IPS-18c (cell line): ENCODE results near the gene DRC7.

Experiments
- H3K4me3 ChIP-seq: 2 replicates; pipeline ENCODE4 v1.7.0; 2013; ENCODE audit warnings: low read depth, mild to moderate bottlenecking, low read length, moderate library complexity; ENCODE audit not compliant: insufficient read depth
- H3K9me3 ChIP-seq: one replicate; pipeline ENCODE4 v1.6.1; 2013; ENCODE audit warnings: mild to moderate bottlenecking, low read length, moderate library complexity; ENCODE audit not compliant: control insufficient read depth, insufficient read depth

The DRC7 gene

DNA sequence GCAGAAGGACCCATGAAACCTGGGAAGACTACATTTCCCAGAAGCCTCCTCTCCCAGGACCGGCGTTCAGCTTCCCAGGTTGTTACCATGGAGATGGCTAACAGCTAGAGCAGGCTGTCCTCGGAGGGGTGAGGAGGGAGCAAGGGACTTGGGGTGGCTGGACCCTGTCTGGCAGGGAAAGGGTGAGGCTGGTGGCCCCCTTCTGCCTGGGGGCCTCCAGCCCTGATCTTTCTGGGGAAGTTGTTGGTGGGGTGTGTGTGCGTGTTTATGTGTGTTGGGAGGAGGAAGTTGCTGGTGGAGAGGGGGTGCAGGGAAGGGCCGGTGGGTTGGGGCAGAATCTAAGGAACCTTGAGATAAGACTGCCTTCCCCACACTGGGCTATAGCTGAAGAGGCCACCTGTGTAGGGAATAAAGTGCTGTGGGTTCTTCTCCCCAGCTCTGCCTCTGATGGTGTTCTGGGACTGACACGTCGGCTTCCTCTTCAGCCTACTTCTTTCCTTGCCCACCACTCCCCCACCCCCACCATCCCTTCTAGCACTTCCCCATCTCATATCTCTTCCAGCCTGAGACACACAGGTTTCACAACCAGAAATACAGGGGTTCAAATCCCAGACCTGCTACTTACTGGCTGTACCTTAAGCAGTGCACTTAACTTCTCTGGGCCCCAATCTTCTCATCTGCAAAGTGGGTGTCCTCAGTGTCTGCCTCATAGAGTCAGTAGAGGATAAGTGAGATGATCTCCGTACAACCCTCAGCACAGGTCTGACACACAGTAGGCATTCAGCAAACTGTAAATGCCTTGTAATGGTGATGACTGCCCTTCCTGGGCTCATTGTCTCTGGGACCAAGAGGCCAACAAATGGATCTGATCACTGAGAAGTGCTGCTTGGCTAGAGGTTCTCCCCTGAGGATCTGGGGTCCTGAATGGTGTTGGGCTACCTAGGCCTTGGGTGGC lies at the start of gene DRC7:
TSS of gene DRC7 (plus strand) at position 82 of the 955 bp plus-strand sequence. CDS start 3,144 bp downstream, outside the sequence.
- peak within 1 kb of the TSS; percentile 41 for H3K4me3 ChIP-seq
- H3K9me3 ChIP-seq = no peaks in the 10 kb centered on the region

- Histone ChIP-seq H3K4me3 (no peak overlapping the region), H3K9me3 (no peaks in the 10 kb centered on the region)
These were observed 49.4 kb upstream of the DRC7 start for GRCh38 chr16:57645169-57645568.

- Histone ChIP-seq H3K4me3 (no peak overlapping the region), H3K9me3 (no peaks in the 10 kb centered on the region)
These were observed 48.8 kb upstream of the DRC7 start for GRCh38 chr16:57645691-57646387.

DNA sequence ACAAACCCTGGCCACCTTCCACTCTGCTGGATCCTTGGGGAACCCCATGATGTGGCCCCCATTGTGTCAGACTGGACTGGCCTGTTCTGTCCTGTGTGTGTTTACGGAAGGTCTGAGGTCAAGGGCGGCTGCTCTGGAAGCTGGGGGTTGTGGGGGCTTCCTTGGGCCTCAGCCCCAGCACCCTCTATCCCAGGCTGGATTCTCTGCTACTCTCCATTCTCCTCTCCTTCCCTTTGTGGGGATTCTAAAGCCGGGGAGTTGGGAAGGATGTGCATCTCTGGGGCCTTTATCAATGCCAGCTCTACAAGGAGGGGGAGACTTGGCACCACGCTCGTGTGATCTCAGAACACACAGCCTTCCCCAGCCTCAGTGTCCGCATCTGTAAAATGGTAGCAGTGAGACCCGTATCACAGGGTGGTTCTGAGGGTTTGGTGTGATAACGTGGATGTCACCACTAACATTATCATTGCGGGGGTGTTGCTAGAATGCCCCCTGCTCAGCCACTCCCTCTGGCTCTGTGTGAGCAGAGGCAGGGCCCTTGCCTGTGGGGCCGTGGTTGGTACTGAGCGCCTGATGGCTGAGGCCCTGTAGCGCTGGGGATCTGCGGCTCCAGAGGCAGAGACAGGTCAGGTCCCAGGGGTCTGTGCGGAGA lies 48.1 kb upstream of the DRC7 start:
- Histone ChIP-seq H3K4me3 (no peak overlapping the region), H3K9me3 (no peaks in the 10 kb centered on the region)

GRCh38 chr16:57647136-57647875 lies 47.3 kb upstream of the DRC7 start:
- no peaks in the 10 kb centered on the region for H3K9me3 ChIP-seq
- H3K4me3 ChIP-seq = no peak overlapping the region

GRCh38 chr16:57648125-57648524 lies 46.5 kb upstream of the DRC7 start:
- Histone ChIP-seq H3K4me3 (no peak overlapping the region), H3K9me3 (no peaks in the 10 kb centered on the region)

- Histone ChIP-seq H3K9me3 (no peaks in the 10 kb centered on the region), H3K4me3 (no peak overlapping the region)
These were observed 45.8 kb upstream of the DRC7 start for GRCh38 chr16:57648581-57649442.

DNA sequence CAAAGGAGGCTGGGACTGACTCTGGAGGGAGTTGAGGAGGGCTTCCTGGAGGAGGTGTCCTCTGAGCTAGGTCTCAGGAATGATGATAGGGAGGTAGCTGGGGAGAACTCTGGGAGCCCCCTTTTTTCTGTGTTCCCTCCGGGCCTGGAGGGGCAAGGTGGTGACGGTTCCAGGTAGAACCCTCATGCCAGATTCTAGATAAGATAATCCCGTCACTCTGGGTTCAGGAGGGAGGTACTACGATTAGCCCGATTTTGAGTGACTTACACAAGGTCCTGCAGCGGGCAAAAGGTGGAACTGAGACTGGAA lies 45.2 kb upstream of the DRC7 start:
- H3K4me3 ChIP-seq = no peak overlapping the region
- no peaks in the 10 kb centered on the region for H3K9me3 ChIP-seq

GRCh38 chr16:57649846-57650245 lies 44.8 kb upstream of the DRC7 start:
- Histone ChIP-seq H3K4me3 (no peak overlapping the region), H3K9me3 (no peaks in the 10 kb centered on the region)

DNA sequence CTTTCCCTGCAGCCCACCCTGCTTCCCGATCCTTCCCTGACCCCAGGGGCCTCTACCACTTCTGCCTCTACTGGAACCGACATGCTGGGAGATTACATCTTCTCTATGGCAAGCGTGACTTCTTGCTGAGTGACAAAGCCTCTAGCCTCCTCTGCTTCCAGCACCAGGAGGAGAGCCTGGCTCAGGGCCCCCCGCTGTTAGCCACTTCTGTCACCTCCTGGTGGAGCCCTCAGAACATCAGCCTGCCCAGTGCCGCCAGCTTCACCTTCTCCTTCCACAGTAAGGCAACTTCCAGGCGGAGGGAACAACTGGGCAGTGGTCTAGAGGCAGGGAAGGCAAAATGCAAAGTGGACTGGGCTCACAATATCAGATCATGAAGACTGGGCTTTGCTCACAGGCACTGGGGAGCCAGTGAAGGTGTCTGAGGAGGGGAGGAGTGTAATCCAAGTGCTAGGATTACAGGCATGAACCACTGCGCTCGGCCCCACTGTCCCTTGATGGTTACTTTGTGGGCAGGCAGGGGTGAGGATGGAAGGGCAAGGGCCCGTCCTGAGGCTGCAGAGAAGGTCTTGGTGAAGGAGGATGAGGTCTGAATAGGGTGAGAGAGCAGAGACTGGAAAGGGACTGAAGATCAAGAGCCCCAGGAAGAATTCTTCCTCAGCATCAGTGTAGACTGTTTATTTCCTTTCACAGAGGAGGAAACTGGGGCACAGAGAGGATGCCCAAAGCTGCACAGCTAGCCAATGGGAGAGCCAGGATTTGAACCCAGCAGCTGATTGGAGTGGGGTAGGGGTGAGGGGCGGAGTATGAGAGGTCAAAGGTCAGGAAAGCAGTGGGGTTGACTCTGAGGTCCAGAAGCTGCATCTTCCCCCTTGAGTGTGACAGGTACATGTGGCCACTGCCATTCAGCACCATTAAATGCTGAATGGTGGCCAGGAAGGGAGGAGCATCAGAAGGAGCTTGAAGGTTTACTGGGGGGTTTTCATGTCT lies 43.0 kb upstream of the DRC7 start:
- no peak overlapping the region for H3K4me3 ChIP-seq

DNA sequence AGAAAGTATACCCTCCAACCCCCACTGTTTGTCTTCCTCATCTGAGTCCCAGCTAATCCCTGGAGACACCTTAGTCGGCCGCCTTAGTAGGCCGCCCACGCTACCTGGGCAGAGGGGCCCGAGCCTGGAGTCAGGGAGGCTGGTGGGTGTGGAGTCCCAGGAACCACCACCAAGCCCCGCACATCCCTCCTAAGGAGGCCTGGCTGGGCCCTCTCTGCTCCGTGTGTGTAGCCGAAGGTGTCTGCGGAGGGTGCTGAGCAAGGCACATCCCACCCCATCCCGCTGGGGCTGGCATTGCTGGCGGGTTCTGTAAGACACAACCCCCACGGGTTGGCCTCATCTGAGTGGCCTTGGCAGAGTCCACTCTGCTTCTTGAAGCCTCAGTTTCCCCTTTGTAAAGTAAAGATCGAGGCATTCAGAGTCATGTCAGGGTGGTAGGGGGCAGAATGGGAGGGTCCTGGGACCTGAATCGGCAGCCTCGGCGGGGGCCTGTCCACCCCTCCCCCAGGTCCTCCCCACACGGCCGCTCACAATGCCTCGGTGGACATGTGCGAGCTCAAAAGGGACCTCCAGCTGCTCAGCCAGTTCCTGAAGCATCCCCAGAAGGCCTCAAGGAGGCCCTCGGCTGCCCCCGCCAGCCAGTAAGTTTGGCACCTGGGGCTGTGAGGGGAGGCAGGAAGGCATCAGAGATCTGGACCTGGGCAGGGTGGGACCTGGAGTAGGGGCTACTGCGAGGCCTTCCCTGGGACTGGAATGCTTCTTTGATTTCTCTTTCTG lies 41.7 kb upstream of the DRC7 start:
- H3K4me3 ChIP-seq = no peak overlapping the region
- no peaks in the 10 kb centered on the region for H3K9me3 ChIP-seq

More for the DNA sequence above, 43.0 kb upstream of the DRC7 start:
- no peaks in the 10 kb centered on the region for H3K9me3 ChIP-seq

- Histone ChIP-seq H3K9me3 (no peaks in the 10 kb centered on the region), H3K4me3 (no peak overlapping the region)
These were observed 40.7 kb upstream of the DRC7 start for GRCh38 chr16:57653936-57654335.

- Histone ChIP-seq H3K9me3 (no peaks in the 10 kb centered on the region), H3K4me3 (no peak overlapping the region)
These were observed 38.2 kb upstream of the DRC7 start for GRCh38 chr16:57656342-57656955.

GRCh38 chr16:57657228-57657627 lies 37.4 kb upstream of the DRC7 start:
- H3K4me3 ChIP-seq = no peak overlapping the region
- no peaks in the 10 kb centered on the region for H3K9me3 ChIP-seq
